Activated CD8-positive, alpha-beta memory T cell treated with anti-CD3 and anti-CD28 coated beads for 24 hours (primary cell): Measurements from ENCODE around the gene SPEM2.

Experiments used
- DNase-seq: peaks from one replicate; pipeline ENCODE4 v3.0.0-alpha.2; 2020

SPEM2 gene

GRCh38 chr17:7423679-7424078 is 1.7 kb upstream of the SPEM2 start:
- DNase-seq, result no peak

- no peak for DNase-seq
These were observed 340 bp downstream of the SPEM2 start for GRCh38 chr17:7425756-7426155.

- DNase-seq, result no peak
These were observed 917 bp downstream of the SPEM2 start for GRCh38 chr17:7426203-7426863.

GRCh38 chr17:7426896-7427489 is 1.6 kb downstream of the SPEM2 start:
- DNase-seq, result no peak

- DNase-seq, result no peak
These were observed 2.1 kb downstream of the SPEM2 start for GRCh38 chr17:7427549-7427948.

- no peak for DNase-seq
These were observed 3.1 kb downstream of the SPEM2 start, which contains the start of gene SPEM3 for GRCh38 chr17:7428557-7428956. SPEM3 (plus strand) TSS chr17:7428857; CDS start chr17:7428903, 46 bp downstream.

- DNase-seq, result no peak
These were observed 4.3 kb downstream of the SPEM2 start for GRCh38 chr17:7429722-7430121.

GRCh38 chr17:7431231-7431630 is 5.8 kb downstream of the SPEM2 start:
- no peak for DNase-seq

GRCh38 chr17:7432296-7432695 is 6.9 kb downstream of the SPEM2 start:
- no peak for DNase-seq

- DNase-seq, result peak; percentile 87
These were observed 10.5 kb downstream of the SPEM2 start for GRCh38 chr17:7435676-7436555.

GRCh38 chr17:7436556-7437368 is 11.3 kb downstream of the SPEM2 start:
- DNase-seq, result peak; percentile 90

GRCh38 chr17:7437369-7437863 is 12.0 kb downstream of the SPEM2 start:
- DNase-seq, result no peak

- peak; percentile 79 for DNase-seq
These were observed 12.7 kb downstream of the SPEM2 start for GRCh38 chr17:7437950-7438614.

GRCh38 chr17:7438656-7439460 is 13.4 kb downstream of the SPEM2 start:
- DNase-seq, result no peak

GRCh38 chr17:7439462-7440112 is 14.2 kb downstream of the SPEM2 start, which contains the start of gene FGF11:
FGF11 (plus strand) TSS chr17:7439512; CDS start chr17:7439621, 109 bp downstream.
- DNase-seq, result no peak

- DNase-seq, result peak; percentile 72
These were observed 14.9 kb downstream of the SPEM2 start for GRCh38 chr17:7440113-7440833.

- DNase-seq, result peak; percentile 62
These were observed 15.4 kb downstream of the SPEM2 start for GRCh38 chr17:7440834-7441195.

GRCh38 chr17:7441266-7441665 is 15.8 kb downstream of the SPEM2 start:
- DNase-seq, result no peak

GRCh38 chr17:7442142-7442541 is 16.7 kb downstream of the SPEM2 start:
- no peak for DNase-seq
